ENCODE data around the gene SRXN1.
A peak's percentile ranks its signal among the peaks of the same experiment; 100 is the strongest.

SRXN1 gene

GRCh38 chr20:617934-618690 is 34.9 kb downstream of the SRXN1 start:
- no peak for DNase-seq (ENCODE audit: low spot score)
- TF ChIP-seq CTCF (IDR thresholded peaks at IDR 0.05; ENCODE audit: extremely low read depth, missing control alignments), result no peak

GRCh38 chr20:615514-615913 is 37.5 kb downstream of the SRXN1 start:
- DNase-seq (ENCODE audit: low spot score), result no peak
- TF ChIP-seq CTCF (IDR thresholded peaks at IDR 0.05; ENCODE audit: extremely low read depth, missing control alignments), result no peak

GRCh38 chr20:611843-612185 is 41.2 kb downstream of the SRXN1 start:
- no peak for DNase-seq (ENCODE audit: low spot score)
- TF ChIP-seq CTCF (IDR thresholded peaks at IDR 0.05; ENCODE audit: extremely low read depth, missing control alignments), result no peak

GRCh38 chr20:611047-611842 is 41.8 kb downstream of the SRXN1 start:
- no peak for DNase-seq (ENCODE audit: low spot score)
- no peak for TF ChIP-seq CTCF (IDR thresholded peaks at IDR 0.05; ENCODE audit: extremely low read depth, missing control alignments)

- TF ChIP-seq CTCF (IDR thresholded peaks at IDR 0.05; ENCODE audit: extremely low read depth, missing control alignments), result no peak
- DNase-seq (ENCODE audit: low spot score), result peak; percentile 85
Measured at GRCh38 chr20:610130-611046, 42.6 kb downstream of the SRXN1 start, which contains the start of gene TCF15. TCF15 (minus strand) TSS chr20:610309; CDS start chr20:610237, 72 bp downstream.

- no peak for TF ChIP-seq CTCF (IDR thresholded peaks at IDR 0.05; ENCODE audit: extremely low read depth, missing control alignments)
- peak; percentile 39 for DNase-seq (ENCODE audit: low spot score)
Measured at GRCh38 chr20:609371-609964, 43.5 kb downstream of the SRXN1 start.
